HL-60 (cell line): ENCODE measurements around the gene FERMT3.

Source experiments
- CTCF ChIP-seq: IDR thresholded peaks from one replicate; pipeline ENCODE4 v1.5.1; 2011; ENCODE audit warnings: low read length, control low read depth, inconsistent platforms; ENCODE audit not compliant: insufficient read depth
- POLR2AphosphoS5 ChIP-seq: IDR thresholded peaks from 2 replicates; pipeline ENCODE4 v1.6.1; 2012; ENCODE audit warnings: low read depth
- SPI1 ChIP-seq: IDR thresholded peaks from 2 replicates; pipeline ENCODE4 v1.6.1; 2012; ENCODE audit warnings: low read depth, mild to moderate bottlenecking, borderline replicate concordance
- TF ChIP-seq, protein P1 (sequence below): IDR thresholded peaks from 2 replicates; pipeline ENCODE4 v1.6.1; 2012; ENCODE audit warnings: low read depth; ENCODE audit not compliant: insufficient replicate concordance

GRCh38 chr11:64178951-64179639, 27.4 kb upstream of the FERMT3 start:
- TF ChIP-seq CTCF (no peak), POLR2AphosphoS5 (no peak), SPI1 (no peak)
- TF ChIP-seq, protein P1, sequence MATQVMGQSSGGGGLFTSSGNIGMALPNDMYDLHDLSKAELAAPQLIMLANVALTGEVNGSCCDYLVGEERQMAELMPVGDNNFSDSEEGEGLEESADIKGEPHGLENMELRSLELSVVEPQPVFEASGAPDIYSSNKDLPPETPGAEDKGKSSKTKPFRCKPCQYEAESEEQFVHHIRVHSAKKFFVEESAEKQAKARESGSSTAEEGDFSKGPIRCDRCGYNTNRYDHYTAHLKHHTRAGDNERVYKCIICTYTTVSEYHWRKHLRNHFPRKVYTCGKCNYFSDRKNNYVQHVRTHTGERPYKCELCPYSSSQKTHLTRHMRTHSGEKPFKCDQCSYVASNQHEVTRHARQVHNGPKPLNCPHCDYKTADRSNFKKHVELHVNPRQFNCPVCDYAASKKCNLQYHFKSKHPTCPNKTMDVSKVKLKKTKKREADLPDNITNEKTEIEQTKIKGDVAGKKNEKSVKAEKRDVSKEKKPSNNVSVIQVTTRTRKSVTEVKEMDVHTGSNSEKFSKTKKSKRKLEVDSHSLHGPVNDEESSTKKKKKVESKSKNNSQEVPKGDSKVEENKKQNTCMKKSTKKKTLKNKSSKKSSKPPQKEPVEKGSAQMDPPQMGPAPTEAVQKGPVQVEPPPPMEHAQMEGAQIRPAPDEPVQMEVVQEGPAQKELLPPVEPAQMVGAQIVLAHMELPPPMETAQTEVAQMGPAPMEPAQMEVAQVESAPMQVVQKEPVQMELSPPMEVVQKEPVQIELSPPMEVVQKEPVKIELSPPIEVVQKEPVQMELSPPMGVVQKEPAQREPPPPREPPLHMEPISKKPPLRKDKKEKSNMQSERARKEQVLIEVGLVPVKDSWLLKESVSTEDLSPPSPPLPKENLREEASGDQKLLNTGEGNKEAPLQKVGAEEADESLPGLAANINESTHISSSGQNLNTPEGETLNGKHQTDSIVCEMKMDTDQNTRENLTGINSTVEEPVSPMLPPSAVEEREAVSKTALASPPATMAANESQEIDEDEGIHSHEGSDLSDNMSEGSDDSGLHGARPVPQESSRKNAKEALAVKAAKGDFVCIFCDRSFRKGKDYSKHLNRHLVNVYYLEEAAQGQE = no peak
